Endothelial cell of umbilical vein (primary cell): ENCODE measurements around the gene RNF11. TPM values are rescaled to one million over a fixed set of nuclear protein-coding genes. Genes with fewer than 3 reads are reported as not detected.

Source experiments
- BruUV-seq: library from RNA; stranded (reverse); fragments of 400-500 nt; replicated peaks from 2 replicates; lab custom pipeline; 2021; lab: Mats Ljungman, UMichigan
- CTCF ChIA-PET: fragments of 300-600, 350-600 bp; sonication (Branson Sonifier 250); formaldehyde crosslinking; loops from one replicate; lab custom pipeline; 2021; ENCODE audit warnings: antibody characterized with exemption, inconsistent platforms; lab: Charles Lee
- POLR2A ChIA-PET: fragments of 300-600, 350-600 bp; sonication (Branson Sonifier 250); formaldehyde crosslinking; loops from one replicate; lab custom pipeline; 2021; ENCODE audit warnings: antibody characterized with exemption, inconsistent platforms; lab: Charles Lee
- DNase-seq: peaks from one replicate; pipeline ENCODE4 v3.0.0-alpha.2; 2011; ENCODE audit warnings: low read depth, low spot score
- FAIRE-seq: peaks from 2 replicates; lab custom pipeline; 2011; peaks lifted over from hg19 to GRCh38; lab: Jason Lieb, UNC
- H2AFZ ChIP-seq: 2 replicates; pipeline ENCODE4 v1.6.0; 2012; ENCODE audit warnings: low read depth, low read length, control low read depth, inconsistent platforms
- H3K27ac ChIP-seq: 2 replicates; pipeline ENCODE4 v1.5.1; 2011; ENCODE audit warnings: low read depth, mild to moderate bottlenecking, control low read depth, low read length, moderate library complexity; ENCODE audit not compliant: insufficient read depth
- H3K27me3 ChIP-seq, 2 experiments: 2 replicates each; pipeline versions ENCODE4 v1.6.0 to v1.6.1; 2011; ENCODE audit warnings: low read length in 2 of 2, mixed read lengths in 1 of 2; ENCODE audit not compliant: control insufficient read depth in 2 of 2, insufficient read depth in 2 of 2
- H3K36me3 ChIP-seq, 2 experiments: 2 replicates in 1 of 2; 3 replicates in 1 of 2; pipeline ENCODE4 v1.5.1; 2011; ENCODE audit warnings: low read length in 2 of 2, mild to moderate bottlenecking in 1 of 2, moderate library complexity in 1 of 2; ENCODE audit not compliant: control insufficient read depth in 2 of 2, insufficient read depth in 2 of 2; ENCODE audit errors: extremely low read depth in 1 of 2
- H3K4me1 ChIP-seq: 3 replicates; pipeline ENCODE4 v1.5.1; 2011; ENCODE audit warnings: mild to moderate bottlenecking, low read length; ENCODE audit not compliant: control insufficient read depth, insufficient read depth; ENCODE audit errors: extremely low read depth
- H3K4me2 ChIP-seq: 2 replicates; pipeline ENCODE4 v1.6.1; 2011; ENCODE audit warnings: low read length, control low read depth, mixed read lengths; ENCODE audit not compliant: insufficient read depth
- H3K4me3 ChIP-seq, 3 experiments: fragments of 200-600 bp in 1 of 3; sonication (generic), shearing (Covaris generic) in 1 of 3; replicated peaks in 1 of 3; 2 replicates each; pipeline ENCODE4 v1.5.1; 2011 to 2016; ENCODE audit warnings: control low read depth in 3 of 3, low read length in 3 of 3, mild to moderate bottlenecking in 2 of 3, inconsistent platforms in 1 of 3, low read depth in 1 of 3, moderate library complexity in 1 of 3; ENCODE audit not compliant: insufficient read depth in 1 of 3
- H3K79me2 ChIP-seq: 2 replicates; pipeline ENCODE4 v1.6.0; 2012; ENCODE audit warnings: low read length, inconsistent platforms; ENCODE audit not compliant: control insufficient read depth, insufficient read depth
- H3K9ac ChIP-seq: replicated peaks from 2 replicates; pipeline ENCODE3; 2011; ENCODE audit warnings: low read length, control low read depth; ENCODE audit not compliant: insufficient read depth; ENCODE audit errors: extremely low read depth
- H3K9me1 ChIP-seq: replicated peaks from 3 replicates; pipeline ENCODE4 v1.6.0; 2011; ENCODE audit warnings: mild to moderate bottlenecking, low read length; ENCODE audit not compliant: control insufficient read depth, insufficient read depth; ENCODE audit errors: extremely low read depth
- H3K9me3 ChIP-seq: replicated peaks from 2 replicates; pipeline ENCODE4 v1.5.1; 2012; ENCODE audit warnings: low read length, inconsistent platforms; ENCODE audit not compliant: control insufficient read depth, insufficient read depth
- H4K20me1 ChIP-seq: replicated peaks from 2 replicates; pipeline ENCODE3; 2011; ENCODE audit warnings: mild to moderate bottlenecking, low read length; ENCODE audit not compliant: control insufficient read depth, insufficient read depth; ENCODE audit errors: extremely low read depth
- CTCF ChIP-seq, 2 donors: IDR thresholded peaks; 1 replicate in 1 of 2; 2 replicates in 1 of 2; pipeline ENCODE4 v1.5.1; 2011; ENCODE audit warnings: low read length in 2 of 2, mild to moderate bottlenecking in 2 of 2, moderate library complexity in 2 of 2, control low read depth in 1 of 2, inconsistent platforms in 1 of 2, low read depth in 1 of 2; ENCODE audit not compliant: insufficient read depth in 1 of 2; ENCODE audit errors: extremely low read depth in 1 of 2
- EZH2 ChIP-seq: IDR thresholded peaks from 2 replicates; pipeline ENCODE4 v1.6.1; 2012; ENCODE audit warnings: borderline replicate concordance, low read depth, mild to moderate bottlenecking, moderate library complexity, low read length, inconsistent platforms; ENCODE audit not compliant: severe bottlenecking
- FOS ChIP-seq: IDR thresholded peaks from 2 replicates; pipeline ENCODE4 v1.6.1; 2011; ENCODE audit warnings: mild to moderate bottlenecking, low read length, moderate library complexity, borderline replicate concordance; ENCODE audit not compliant: insufficient read depth
- GATA2 ChIP-seq: IDR thresholded peaks from 2 replicates; pipeline ENCODE4 v1.7.0; 2011; ENCODE audit warnings: low read depth, mild to moderate bottlenecking, moderate library complexity, mixed read lengths, low read length; ENCODE audit not compliant: insufficient read length, insufficient read depth
- JUN ChIP-seq: IDR thresholded peaks from 2 replicates; pipeline ENCODE4 v1.6.1; 2011; ENCODE audit warnings: borderline replicate concordance, low read depth; ENCODE audit not compliant: insufficient read length, insufficient read depth
- MAX ChIP-seq: IDR thresholded peaks from 2 replicates; pipeline ENCODE4 v1.6.1; 2011; ENCODE audit not compliant: insufficient read depth, insufficient read length
- MYC ChIP-seq: IDR thresholded peaks from one replicate; pipeline ENCODE4 v1.6.1; 2011; ENCODE audit warnings: mild to moderate bottlenecking, low read depth, low read length
- POLR2A ChIP-seq: IDR thresholded peaks from 2 replicates; pipeline ENCODE4 v1.6.1; 2012; ENCODE audit warnings: low read depth, mild to moderate bottlenecking, control low read depth, low read length
- POLR2AphosphoS5 ChIP-seq: IDR thresholded peaks from 2 replicates; pipeline ENCODE4 v1.6.1; 2012; ENCODE audit warnings: low read depth, mild to moderate bottlenecking, control low read depth, low read length, moderate library complexity; ENCODE audit not compliant: insufficient read depth
- dilution Hi-C: fragments of 300-500 bp; cut with MboI; formaldehyde crosslinking; loops from one replicate; pipeline ENCODE4 v1.15.0; 2019; ENCODE audit warnings: low sequenced_read_pairs; ENCODE audit not compliant: extremely low pct_ligation_motif_present
- intact Hi-C: fragments of 100-400 bp; cut with micrococcal nuclease; formaldehyde crosslinking; loops from one replicate; pipeline ENCODE4 v1.10.0; 2022
- polyA plus RNA-seq, 4 experiments: library from polyadenylated mRNA; depleted of rRNA in 3 of 4; stranded (reverse) in 3 of 4; unstranded in 1 of 4; fragments of >200 nt; gene quantifications; 2 replicates each; pipeline versions ENCODE4 v1.2.1 to v1.2.3, GENCODE V29; 2011 to 2012; ENCODE audit warnings: missing spikeins in 1 of 4
- total RNA-seq: library from RNA; stranded (reverse); gene quantifications from 2 replicates; pipeline ENCODE4 v1.2.3, GENCODE V29; 2021

Gene RNF11
- total and polyA plus RNA-seq, 2 donors (not counting 3 experiments of a cell fraction or from before 2014, with no cell fraction given) = 75.2 to 82.9 TPM

GRCh38 chr1:51263147-51263877 is 27.2 kb downstream of the RNF11 start:
- peaks cover 73% of the 10 kb centered on the region for H3K79me2 ChIP-seq
- peaks cover 47% of the 10 kb centered on the region for H3K4me1 ChIP-seq
- no peak overlapping the region for H2AFZ ChIP-seq
- no TSS peak for BruUV-seq
- ChIA-PET CTCF (no interaction called here), POLR2A (no interaction called here)
- dilution Hi-C loops = no loop called here
- H3K27me3 ChIP-seq = no peaks in the 10 kb centered on the region
- H3K4me3 ChIP-seq = no peak overlapping the region
- no peak overlapping the region for H3K4me2 ChIP-seq
- no peaks in the 10 kb centered on the region for H3K9me3 ChIP-seq
- no peak for FAIRE-seq
- no peaks in the 10 kb centered on the region for H3K9me1 ChIP-seq
- TF ChIP-seq FOS (no peak), POLR2AphosphoS5 (no peak), GATA2 (no peak), MYC (no peak)
- no peak for DNase-seq
- peaks cover 14% of the 10 kb centered on the region for H4K20me1 ChIP-seq
- no peak overlapping the region for H3K9ac ChIP-seq
- H3K36me3 ChIP-seq = no peaks in the 10 kb centered on the region
- no peak overlapping the region for H3K27ac ChIP-seq
- intact Hi-C loops = no loop called here

- Histone ChIP-seq H3K9ac (peak overlapping the region; percentile 38), H3K79me2 (peaks cover 70% of the 10 kb centered on the region), H3K4me1 (peaks cover 53% of the 10 kb centered on the region), H4K20me1 (peaks cover 7% of the 10 kb centered on the region), H3K27me3 (no peaks in the 10 kb centered on the region), H3K4me2 (peak overlapping the region; percentile 75), H3K4me3 (no peak overlapping the region), H3K36me3 (no peaks in the 10 kb centered on the region), H3K9me1 (no peaks in the 10 kb centered on the region), H3K27ac (peak overlapping the region; percentile 61), H3K9me3 (no peaks in the 10 kb centered on the region), H2AFZ (no peak overlapping the region)
- FAIRE-seq (peak; percentile 77), DNase-seq (peak; percentile 84)
- POLR2A ChIA-PET = interaction anchor here (0.7 kb wide), 1 partner anchor 7 kb away, joined by 5 read pairs; no protein-coding TSS in a partner anchor
- dilution Hi-C loops (no loop called here), intact Hi-C loops (loop anchor here (1.0 to 2.0 kb wide), 2 partner anchors 28 to 32 kb away; partner anchors contain the start of gene RNF11)
- CTCF ChIA-PET = interaction anchor here (0.7 to 1.3 kb wide), 3 partner anchors 9 to 76 kb away, joined by 3 read pairs; no protein-coding TSS in a partner anchor
- TF ChIP-seq MYC (no peak), EZH2 (no peak), POLR2A (no peak), POLR2AphosphoS5 (no peak), JUN (peak; percentile 60), GATA2 (peak; percentile 35), FOS (peak; percentile 30), CTCF (IDR thresholded peaks at IDR 0.05; ENCODE audit: extremely low read depth in 1 of 2, insufficient read depth in 1 of 2, low read depth in 1 of 2, low read length in 2 of 2) (no peak), MAX (no peak)
- BruUV-seq = no TSS peak
These were observed 28.4 kb downstream of the RNF11 start for GRCh38 chr1:51264451-51264850.
